GM12878 (cell line): Measurements from ENCODE around the gene GIGYF2. TPM values are rescaled to one million over a fixed set of nuclear protein-coding genes. Genes with fewer than 3 reads are reported as not detected.

Source experiments
- BRCA1 ChIP-seq: IDR thresholded peaks from 2 replicates; pipeline ENCODE4 v1.6.1; 2011; ENCODE audit warnings: low read depth, low read length, improper control_type of control experiment
- CHD4 ChIP-seq: fragments of 200-600 bp; sonication (generic); IDR thresholded peaks from 2 replicates; pipeline ENCODE4 v1.6.1; 2016; ENCODE audit warnings: mild to moderate bottlenecking
- MTA2 ChIP-seq: fragments of 450-650 bp; IDR thresholded peaks from 2 replicates; pipeline ENCODE4 v1.6.1; 2016; ENCODE audit warnings: low read depth, mild to moderate bottlenecking, moderate library complexity
- polyA plus RNA-seq, 11 experiments: library from polyadenylated mRNA; depleted of rRNA in 4 of 11; unstranded in 6 of 11; stranded (reverse) in 5 of 11; fragments of >200 nt; fragmentation: Nextera tagmentation in 4 of 11; fragmentation: Illumina TruSeq in 1 of 11; extraction: Ambion mirVana in 4 of 11; extraction: Trizol in 1 of 11; gene quantifications; 1 replicate in 1 of 11; 2 replicates in 10 of 11; pipeline versions ENCODE4 v1.2.1 to v1.2.3, GENCODE V29; 2011 to 2016; ENCODE audit warnings: inconsistent platforms in 2 of 11, missing spikeins in 2 of 11, low read depth in 1 of 11
- total RNA-seq, 4 experiments: library from RNA; depleted of rRNA in 3 of 4; stranded (reverse); fragments of >200 nt in 3 of 4; fragmentation: Illumina TruSeq in 1 of 4; extraction: Trizol in 1 of 4; gene quantifications; 2 replicates each; pipeline versions ENCODE4 v1.2.1 to v1.2.3, GENCODE V29; 2013 to 2021
- TF ChIP-seq, protein P1 (sequence below): IDR thresholded peaks from 2 replicates; pipeline ENCODE4 v1.6.1; 2012; ENCODE audit warnings: improper control_type of control experiment, low read depth, low read length; ENCODE audit not compliant: insufficient replicate concordance
- TF ChIP-seq, protein P2 (sequence below): fragments of 450-650 bp; IDR thresholded peaks from 2 replicates; pipeline ENCODE4 v1.6.1; 2017; ENCODE audit warnings: borderline replicate concordance

Gene GIGYF2
- total and polyA plus RNA-seq, 10 of the 15 experiments (the other 5 are each of a cell fraction or from before 2014, with no cell fraction given): 12.2 to 47.2 (median 39.0) TPM

DNA sequence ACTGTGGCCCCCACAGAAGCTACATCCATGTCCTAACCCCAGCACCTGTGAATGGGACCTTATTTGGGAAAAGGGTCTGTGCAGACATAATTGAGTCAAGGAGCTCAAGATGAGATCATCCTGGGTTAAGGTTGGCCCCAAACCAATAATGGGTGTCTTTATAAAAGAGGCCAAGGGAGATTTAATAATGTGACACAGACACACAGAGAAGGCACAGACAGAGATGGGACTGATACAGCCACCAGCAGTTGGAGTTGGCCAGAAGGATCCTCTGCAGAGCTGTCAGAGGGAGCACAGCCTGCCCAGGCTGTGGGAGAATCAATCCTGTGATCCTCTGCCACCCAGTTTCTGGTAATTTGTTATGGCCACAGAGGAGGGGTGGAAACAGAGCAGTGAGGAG is 199.0 kb downstream of the GIGYF2 start (continued):
- TF ChIP-seq, protein P1, sequence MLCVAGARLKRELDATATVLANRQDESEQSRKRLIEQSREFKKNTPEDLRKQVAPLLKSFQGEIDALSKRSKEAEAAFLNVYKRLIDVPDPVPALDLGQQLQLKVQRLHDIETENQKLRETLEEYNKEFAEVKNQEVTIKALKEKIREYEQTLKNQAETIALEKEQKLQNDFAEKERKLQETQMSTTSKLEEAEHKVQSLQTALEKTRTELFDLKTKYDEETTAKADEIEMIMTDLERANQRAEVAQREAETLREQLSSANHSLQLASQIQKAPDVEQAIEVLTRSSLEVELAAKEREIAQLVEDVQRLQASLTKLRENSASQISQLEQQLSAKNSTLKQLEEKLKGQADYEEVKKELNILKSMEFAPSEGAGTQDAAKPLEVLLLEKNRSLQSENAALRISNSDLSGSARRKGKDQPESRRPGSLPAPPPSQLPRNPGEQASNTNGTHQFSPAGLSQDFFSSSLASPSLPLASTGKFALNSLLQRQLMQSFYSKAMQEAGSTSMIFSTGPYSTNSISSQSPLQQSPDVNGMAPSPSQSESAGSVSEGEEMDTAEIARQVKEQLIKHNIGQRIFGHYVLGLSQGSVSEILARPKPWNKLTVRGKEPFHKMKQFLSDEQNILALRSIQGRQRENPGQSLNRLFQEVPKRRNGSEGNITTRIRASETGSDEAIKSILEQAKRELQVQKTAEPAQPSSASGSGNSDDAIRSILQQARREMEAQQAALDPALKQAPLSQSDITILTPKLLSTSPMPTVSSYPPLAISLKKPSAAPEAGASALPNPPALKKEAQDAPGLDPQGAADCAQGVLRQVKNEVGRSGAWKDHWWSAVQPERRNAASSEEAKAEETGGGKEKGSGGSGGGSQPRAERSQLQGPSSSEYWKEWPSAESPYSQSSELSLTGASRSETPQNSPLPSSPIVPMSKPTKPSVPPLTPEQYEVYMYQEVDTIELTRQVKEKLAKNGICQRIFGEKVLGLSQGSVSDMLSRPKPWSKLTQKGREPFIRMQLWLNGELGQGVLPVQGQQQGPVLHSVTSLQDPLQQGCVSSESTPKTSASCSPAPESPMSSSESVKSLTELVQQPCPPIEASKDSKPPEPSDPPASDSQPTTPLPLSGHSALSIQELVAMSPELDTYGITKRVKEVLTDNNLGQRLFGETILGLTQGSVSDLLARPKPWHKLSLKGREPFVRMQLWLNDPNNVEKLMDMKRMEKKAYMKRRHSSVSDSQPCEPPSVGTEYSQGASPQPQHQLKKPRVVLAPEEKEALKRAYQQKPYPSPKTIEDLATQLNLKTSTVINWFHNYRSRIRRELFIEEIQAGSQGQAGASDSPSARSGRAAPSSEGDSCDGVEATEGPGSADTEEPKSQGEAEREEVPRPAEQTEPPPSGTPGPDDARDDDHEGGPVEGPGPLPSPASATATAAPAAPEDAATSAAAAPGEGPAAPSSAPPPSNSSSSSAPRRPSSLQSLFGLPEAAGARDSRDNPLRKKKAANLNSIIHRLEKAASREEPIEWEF: no peak
- no peak for TF ChIP-seq CHD4
- TF ChIP-seq, protein P2, sequence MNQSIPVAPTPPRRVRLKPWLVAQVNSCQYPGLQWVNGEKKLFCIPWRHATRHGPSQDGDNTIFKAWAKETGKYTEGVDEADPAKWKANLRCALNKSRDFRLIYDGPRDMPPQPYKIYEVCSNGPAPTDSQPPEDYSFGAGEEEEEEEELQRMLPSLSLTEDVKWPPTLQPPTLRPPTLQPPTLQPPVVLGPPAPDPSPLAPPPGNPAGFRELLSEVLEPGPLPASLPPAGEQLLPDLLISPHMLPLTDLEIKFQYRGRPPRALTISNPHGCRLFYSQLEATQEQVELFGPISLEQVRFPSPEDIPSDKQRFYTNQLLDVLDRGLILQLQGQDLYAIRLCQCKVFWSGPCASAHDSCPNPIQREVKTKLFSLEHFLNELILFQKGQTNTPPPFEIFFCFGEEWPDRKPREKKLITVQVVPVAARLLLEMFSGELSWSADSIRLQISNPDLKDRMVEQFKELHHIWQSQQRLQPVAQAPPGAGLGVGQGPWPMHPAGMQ: no peak
- TF ChIP-seq BRCA1: no peak
- TF ChIP-seq MTA2: no peak
